ENCODE data around the gene PFDN4. TPM values are rescaled to one million over a fixed set of nuclear protein-coding genes. Genes with fewer than 3 reads are reported as not detected.
A peak's percentile ranks its signal among the peaks of the same experiment; 100 is the strongest.

The PFDN4 gene
- polyA plus RNA-seq, 2 of the 4 experiments (the other 2 are of a cell fraction): 140 to 146 TPM

- TF ChIP-seq NPAS2 (CRISPR knock-in tag; IDR thresholded peaks at IDR 0.05; ENCODE audit: borderline replicate concordance) (no peak), ZC3H11A (IDR thresholded peaks at IDR 0.05) (no peak), CEBPB (IDR thresholded peaks at IDR 0.05) (no peak), ZNF302 (CRISPR knock-in tag; IDR thresholded peaks at IDR 0.05) (no peak), ZSCAN20 (CRISPR knock-in tag; IDR thresholded peaks at IDR 0.05) (no peak), FOXS1 (CRISPR knock-in tag; IDR thresholded peaks at IDR 0.05) (no peak; the same call in 1 of the 2 replicates), HMGXB4 (CRISPR knock-in tag; IDR thresholded peaks at IDR 0.05; ENCODE audit: borderline replicate concordance) (no peak), FOSL2 (IDR thresholded peaks at IDR 0.05) (no peak), FOSL2 (CRISPR knock-in tag; IDR thresholded peaks at IDR 0.05) (no peak), NFE2L2 (conservative IDR thresholded peaks at IDR 0.05; ENCODE audit: low read length) (no peak), CTCF (IDR thresholded peaks at IDR 0.05) (no peak), HDAC2 (IDR thresholded peaks at IDR 0.05) (no peak), FOSB (CRISPR knock-in tag; IDR thresholded peaks at IDR 0.05) (no peak; the same call in 1 of the 2 replicates), CHD4 (IDR thresholded peaks at IDR 0.05; ENCODE audit: borderline replicate concordance) (no peak), CBX2 (IDR thresholded peaks at IDR 0.05; ENCODE audit: borderline replicate concordance, low read depth) (no peak), BCL3 (IDR thresholded peaks at IDR 0.05) (no peak), MAX (IDR thresholded peaks at IDR 0.05) (peak; percentile 36; the same call in 1 of the 2 replicates), MYC (IDR thresholded peaks at IDR 0.05; ENCODE audit: borderline replicate concordance, low read length) (no peak), ATOH8 (CRISPR knock-in tag; IDR thresholded peaks at IDR 0.05; ENCODE audit: low read depth) (peak; percentile 75; the same call in 1 of the 2 replicates), KDM5A (IDR thresholded peaks at IDR 0.05) (no peak), TP53 (CRISPR knock-in tag; IDR thresholded peaks at IDR 0.05) (no peak), POLR2A (IDR thresholded peaks at IDR 0.05; ENCODE audit: low read length) (no peak), RNF2 (IDR thresholded peaks at IDR 0.05; ENCODE audit: borderline replicate concordance, low read depth) (no peak), E2F6 (IDR thresholded peaks at IDR 0.05; ENCODE audit: borderline replicate concordance, low read depth) (no peak), POLR2AphosphoS2 (conservative IDR thresholded peaks at IDR 0.05; ENCODE audit: low read length) (0 out of 2 replicates have a peak, but pooled peaks have one; percentile 83), JUN (IDR thresholded peaks at IDR 0.05) (no peak; a peak in 1 of 5 replicates), RCOR1 (IDR thresholded peaks at IDR 0.05; ENCODE audit: low read depth, low read length) (no peak), BHLHE40 (IDR thresholded peaks at IDR 0.05; ENCODE audit: low read depth, low read length) (no peak), USF2 (IDR thresholded peaks at IDR 0.05) (no peak), REST (IDR thresholded peaks at IDR 0.05) (no peak), HEYL (CRISPR knock-in tag; IDR thresholded peaks at IDR 0.05) (no peak)
Measured at GRCh38 chr20:54160065-54161007, 47.6 kb upstream of the PFDN4 start (continued).

Data from A549 (cell line).